HG03575 (cell line): ENCODE data around the gene SLC16A9.

Experiments used
- ATAC-seq: cut with Tn5 transposase; IDR thresholded peaks from one replicate; pipeline ENCODE4 v1.9.1; 2021; ENCODE audit not compliant: unreplicated experiment, insufficient number of reproducible peaks, low FRiP score; ENCODE audit errors: extremely low read depth

SLC16A9 gene

GRCh38 chr10:59724098-59724938 lies 14.7 kb upstream of the SLC16A9 start:
- no peak for ATAC-seq

GRCh38 chr10:59720377-59720776 lies 10.7 kb upstream of the SLC16A9 start:
- ATAC-seq: no peak

GRCh38 chr10:59719374-59719773 lies 9.7 kb upstream of the SLC16A9 start:
- ATAC-seq: no peak

GRCh38 chr10:59718257-59718656 lies 8.6 kb upstream of the SLC16A9 start:
- ATAC-seq: no peak

GRCh38 chr10:59713196-59713821 lies 3.7 kb upstream of the SLC16A9 start:
- ATAC-seq: no peak

GRCh38 chr10:59711871-59712494 lies 2.3 kb upstream of the SLC16A9 start:
- no peak for ATAC-seq

- ATAC-seq: no peak
Observed at GRCh38 chr10:59708816-59709394, 745 bp downstream of the SLC16A9 start.

GRCh38 chr10:59706851-59707797 lies 2.5 kb downstream of the SLC16A9 start:
- no peak for ATAC-seq

GRCh38 chr10:59705931-59706330 lies 3.7 kb downstream of the SLC16A9 start:
- ATAC-seq: no peak

- no peak for ATAC-seq
Observed at GRCh38 chr10:59704630-59705029, 5.0 kb downstream of the SLC16A9 start.

GRCh38 chr10:59702347-59702746 lies 7.3 kb downstream of the SLC16A9 start:
- no peak for ATAC-seq

- no peak for ATAC-seq
Observed at GRCh38 chr10:59700709-59701108, 8.9 kb downstream of the SLC16A9 start.

GRCh38 chr10:59698326-59698725 lies 11.3 kb downstream of the SLC16A9 start:
- no peak for ATAC-seq

- ATAC-seq: no peak
Observed at GRCh38 chr10:59695637-59696036, 14.0 kb downstream of the SLC16A9 start.

GRCh38 chr10:59694936-59695335 lies 14.7 kb downstream of the SLC16A9 start:
- ATAC-seq: no peak

- ATAC-seq: no peak
Observed at GRCh38 chr10:59692113-59692512, 17.5 kb downstream of the SLC16A9 start.

GRCh38 chr10:59688921-59689351 lies 20.7 kb downstream of the SLC16A9 start:
- no peak for ATAC-seq

- ATAC-seq: no peak
Observed at GRCh38 chr10:59687657-59688056, 22.0 kb downstream of the SLC16A9 start.

GRCh38 chr10:59684006-59684405 lies 25.6 kb downstream of the SLC16A9 start:
- ATAC-seq: no peak
